Hippocampal formation (tissue), 2 donors: Measurements from ENCODE around the gene CAPN11.
"Not testable (repeated sequence)": the region's sequence is repeated elsewhere in the genome, so short reads cannot be mapped to it uniquely, and the experiment has no call there.

Source experiments
- DNase-seq, 2 donors: peaks; one replicate each; lab custom pipeline; 2025; lab: John Stamatoyannopoulos, UW

CAPN11 gene

GRCh38 chr6:44228433-44228832 lies 69.8 kb downstream of the CAPN11 start:
- DNase-seq: no peak

GRCh38 chr6:44228836-44229235 lies 70.2 kb downstream of the CAPN11 start:
- no peak for DNase-seq

- no peak for DNase-seq
These were observed 70.9 kb downstream of the CAPN11 start for GRCh38 chr6:44229376-44230033.

- no peak for DNase-seq
These were observed 71.5 kb downstream of the CAPN11 start for GRCh38 chr6:44230034-44230675.

- DNase-seq: not testable (repeated sequence)
These were observed 72.8 kb downstream of the CAPN11 start for GRCh38 chr6:44231426-44231825.

GRCh38 chr6:44232676-44233566 lies 74.3 kb downstream of the CAPN11 start:
- no peak for DNase-seq

- DNase-seq: no peak
These were observed 75.0 kb downstream of the CAPN11 start for GRCh38 chr6:44233567-44234100.
